G401.6 (cell line): Measurements from ENCODE around the gene ATP1A2.
"Not testable (repeated sequence)": the region's sequence is repeated elsewhere in the genome, so short reads cannot be mapped to it uniquely, and the experiment has no call there.

ENCODE experiments used
- FAIRE-seq: peaks from 2 replicates; lab custom pipeline; 2012; peaks lifted over from hg19 to GRCh38; lab: Jason Lieb, UNC

ATP1A2 gene

GRCh38 chr1:160124705-160125478 lies 9.3 kb downstream of the ATP1A2 start:
- no peak for FAIRE-seq

- FAIRE-seq: no peak
These were observed 10.2 kb downstream of the ATP1A2 start for GRCh38 chr1:160125746-160126145.

GRCh38 chr1:160126342-160126741 lies 10.8 kb downstream of the ATP1A2 start:
- FAIRE-seq: not testable (repeated sequence)

GRCh38 chr1:160127381-160127780 lies 11.8 kb downstream of the ATP1A2 start:
- no peak for FAIRE-seq

GRCh38 chr1:160127865-160128523 lies 12.4 kb downstream of the ATP1A2 start:
- FAIRE-seq: no peak

- FAIRE-seq: no peak
These were observed 13.1 kb downstream of the ATP1A2 start for GRCh38 chr1:160128636-160129035.

GRCh38 chr1:160129046-160129445 lies 13.5 kb downstream of the ATP1A2 start:
- no peak for FAIRE-seq

GRCh38 chr1:160129558-160129957 lies 14.0 kb downstream of the ATP1A2 start:
- FAIRE-seq: no peak

GRCh38 chr1:160129966-160130365 lies 14.4 kb downstream of the ATP1A2 start:
- FAIRE-seq: no peak

- no peak for FAIRE-seq
These were observed 14.9 kb downstream of the ATP1A2 start for GRCh38 chr1:160130486-160130885.

- FAIRE-seq: no peak
These were observed 15.4 kb downstream of the ATP1A2 start for GRCh38 chr1:160130939-160131338.

GRCh38 chr1:160131803-160132565 lies 16.4 kb downstream of the ATP1A2 start:
- no peak for FAIRE-seq

- FAIRE-seq: no peak
These were observed 18.6 kb downstream of the ATP1A2 start for GRCh38 chr1:160133990-160134770.

GRCh38 chr1:160134791-160135572 lies 19.4 kb downstream of the ATP1A2 start:
- no peak for FAIRE-seq

- FAIRE-seq: no peak
These were observed 20.8 kb downstream of the ATP1A2 start for GRCh38 chr1:160136121-160136925.

- FAIRE-seq: no peak
These were observed 21.3 kb downstream of the ATP1A2 start for GRCh38 chr1:160136926-160137200.

- no peak for FAIRE-seq
These were observed 21.8 kb downstream of the ATP1A2 start for GRCh38 chr1:160137216-160137862.

GRCh38 chr1:160139840-160140239 lies 24.3 kb downstream of the ATP1A2 start:
- no peak for FAIRE-seq

GRCh38 chr1:160143695-160144094 lies 28.1 kb downstream of the ATP1A2 start:
- FAIRE-seq: no peak

- FAIRE-seq: no peak
These were observed 29.4 kb downstream of the ATP1A2 start for GRCh38 chr1:160144921-160145320.
